HUES6 (cell line): ENCODE data around the gene CARNS1.
"Not testable (repeated sequence)": the region's sequence is repeated elsewhere in the genome, so short reads cannot be mapped to it uniquely, and the experiment has no call there.

Source experiments
- H3K27ac ChIP-seq: 2 replicates; pipeline ENCODE4 v1.7.0; 2013; ENCODE audit warnings: low read depth, mild to moderate bottlenecking, low read length, inconsistent platforms
- H3K27me3 ChIP-seq: 2 replicates; pipeline ENCODE4 v1.6.1; 2013; ENCODE audit warnings: low read length; ENCODE audit not compliant: control insufficient read depth, insufficient read depth
- H3K36me3 ChIP-seq: 2 replicates; pipeline ENCODE4 v1.6.1; 2013; ENCODE audit warnings: low read length; ENCODE audit not compliant: control insufficient read depth, insufficient read depth
- H3K4me1 ChIP-seq: 2 replicates; pipeline ENCODE4 v1.6.1; 2013; ENCODE audit warnings: low read length; ENCODE audit not compliant: control insufficient read depth, insufficient read depth
- H3K4me3 ChIP-seq: 2 replicates; pipeline ENCODE4 v1.5.1; 2013; ENCODE audit warnings: low read depth, low read length
- H3K9ac ChIP-seq: one replicate; pipeline ENCODE4 v1.6.1; 2013; ENCODE audit warnings: mild to moderate bottlenecking, low read length
- H3K9me3 ChIP-seq: 2 replicates; pipeline ENCODE4 v1.6.1; 2013; ENCODE audit warnings: low read depth, low read length; ENCODE audit not compliant: control insufficient read depth, insufficient read depth

The CARNS1 gene

GRCh38 chr11:67453816-67454732 is 38.6 kb downstream of the CARNS1 start:
- no peak overlapping the region for H3K9ac ChIP-seq
- no peaks in the 10 kb centered on the region for H3K9me3 ChIP-seq
- no peaks in the 10 kb centered on the region; the same call in 1 of the 2 replicates for H3K27me3 ChIP-seq
- H3K27ac ChIP-seq: no peak overlapping the region
- H3K4me3 ChIP-seq: no peak overlapping the region
- H3K4me1 ChIP-seq: no peaks in the 10 kb centered on the region
- no peaks in the 10 kb centered on the region for H3K36me3 ChIP-seq

- no peaks in the 10 kb centered on the region for H3K9me3 ChIP-seq
- H3K9ac ChIP-seq: no peak within 1 kb of the TSS
- no peaks in the 10 kb centered on the region for H3K36me3 ChIP-seq
- no peak within 1 kb of the TSS for H3K4me3 ChIP-seq
- no peak within 1 kb of the TSS for H3K27ac ChIP-seq
- no peaks in the 10 kb centered on the region; the same call in 1 of the 2 replicates for H3K27me3 ChIP-seq
- no peaks in the 10 kb centered on the region for H3K4me1 ChIP-seq
Measured at GRCh38 chr11:67455054-67455453, 39.6 kb downstream of the CARNS1 start, which contains the start of gene CABP4. Gene CABP4, plus strand, starts transcription at chr11:67455354. Its CDS starts 70 bp downstream, at chr11:67455424.

GRCh38 chr11:67456068-67456705 is 40.7 kb downstream of the CARNS1 start:
- Histone ChIP-seq H3K4me3 (no peak overlapping the region), H3K36me3 (no peaks in the 10 kb centered on the region), H3K9me3 (no peaks in the 10 kb centered on the region), H3K27me3 (no peaks in the 10 kb centered on the region; the same call in 1 of the 2 replicates), H3K4me1 (no peaks in the 10 kb centered on the region), H3K9ac (no peak overlapping the region), H3K27ac (no peak overlapping the region)

- no peak overlapping the region for H3K4me3 ChIP-seq
- no peaks in the 10 kb centered on the region for H3K9me3 ChIP-seq
- no peaks in the 10 kb centered on the region; the same call in 1 of the 2 replicates for H3K27me3 ChIP-seq
- no peak overlapping the region for H3K9ac ChIP-seq
- H3K27ac ChIP-seq: no peak overlapping the region
- no peaks in the 10 kb centered on the region for H3K4me1 ChIP-seq
- H3K36me3 ChIP-seq: no peaks in the 10 kb centered on the region
Measured at GRCh38 chr11:67457453-67457852, 42.0 kb downstream of the CARNS1 start.

- Histone ChIP-seq H3K9ac (no peak overlapping the region), H3K27me3 (no peaks in the 10 kb centered on the region; the same call in 1 of the 2 replicates), H3K27ac (no peak overlapping the region), H3K4me1 (no peaks in the 10 kb centered on the region), H3K36me3 (no peaks in the 10 kb centered on the region), H3K9me3 (no peaks in the 10 kb centered on the region), H3K4me3 (no peak overlapping the region)
Measured at GRCh38 chr11:67458266-67458665, 42.8 kb downstream of the CARNS1 start.

- H3K4me1 ChIP-seq: peaks cover 17% of the 10 kb centered on the region
- no peaks in the 10 kb centered on the region for H3K9me3 ChIP-seq
- H3K27ac ChIP-seq: no peak overlapping the region
- H3K4me3 ChIP-seq: no peak overlapping the region
- H3K36me3 ChIP-seq: no peaks in the 10 kb centered on the region
- no peaks in the 10 kb centered on the region for H3K27me3 ChIP-seq
- no peak overlapping the region for H3K9ac ChIP-seq
Measured at GRCh38 chr11:67463186-67463585, 47.7 kb downstream of the CARNS1 start.

- Histone ChIP-seq H3K9me3 (no peaks in the 10 kb centered on the region), H3K9ac (peak overlapping the region; percentile 57), H3K27me3 (no peaks in the 10 kb centered on the region), H3K36me3 (no peaks in the 10 kb centered on the region), H3K27ac (peak overlapping the region; percentile 34; the same call in 1 of the 2 replicates), H3K4me1 (peaks cover 19% of the 10 kb centered on the region), H3K4me3 (peak overlapping the region; percentile 44)
Measured at GRCh38 chr11:67463680-67464410, 48.4 kb downstream of the CARNS1 start.

- Histone ChIP-seq H3K27ac (peak overlapping the region; percentile 69), H3K9me3 (no peaks in the 10 kb centered on the region), H3K4me3 (peak overlapping the region; percentile 78), H3K4me1 (peaks cover 19% of the 10 kb centered on the region), H3K36me3 (no peaks in the 10 kb centered on the region), H3K9ac (peak overlapping the region; percentile 75), H3K27me3 (no peaks in the 10 kb centered on the region)
Measured at GRCh38 chr11:67464411-67465188, 49.1 kb downstream of the CARNS1 start.

GRCh38 chr11:67465189-67465510 is 49.7 kb downstream of the CARNS1 start:
- H3K9ac ChIP-seq: peak overlapping the region; percentile 75
- H3K9me3 ChIP-seq: no peaks in the 10 kb centered on the region
- H3K27ac ChIP-seq: peak overlapping the region; percentile 69
- no peaks in the 10 kb centered on the region for H3K36me3 ChIP-seq
- H3K27me3 ChIP-seq: no peaks in the 10 kb centered on the region
- peaks cover 19% of the 10 kb centered on the region for H3K4me1 ChIP-seq
- peak overlapping the region; percentile 78 for H3K4me3 ChIP-seq

- H3K9me3 ChIP-seq, H3K27ac ChIP-seq, H3K36me3 ChIP-seq, H3K27me3 ChIP-seq: not testable (repeated sequence)
- Histone ChIP-seq H3K4me1 (peaks cover 19% of the 10 kb centered on the region), H3K9ac (peak overlapping the region; percentile 75), H3K4me3 (peak overlapping the region; percentile 78)
Measured at GRCh38 chr11:67465530-67465929, 50.1 kb downstream of the CARNS1 start.
